ENCODE measurements around the gene ATP5F1A.

DNA sequence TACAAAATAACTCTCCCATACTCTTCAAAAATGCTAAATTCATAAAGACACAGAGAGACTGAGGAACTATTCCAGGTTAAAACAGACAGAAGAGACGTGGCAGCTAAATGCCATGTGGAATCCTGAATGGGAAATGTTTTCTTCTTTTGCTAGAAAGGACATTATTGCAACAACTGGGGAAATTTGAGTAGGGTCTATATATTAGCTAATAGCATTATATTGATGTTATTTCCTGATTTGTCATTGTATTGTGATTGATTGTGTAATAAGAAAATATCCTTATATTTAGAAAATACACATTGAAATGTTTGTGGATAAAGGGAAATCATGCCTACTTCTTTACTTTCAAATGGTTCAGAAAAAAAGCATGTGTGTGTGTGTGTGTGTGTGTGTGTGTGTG is 49.5 kb downstream of the ATP5F1A start:
- TF ChIP-seq, protein P1, sequence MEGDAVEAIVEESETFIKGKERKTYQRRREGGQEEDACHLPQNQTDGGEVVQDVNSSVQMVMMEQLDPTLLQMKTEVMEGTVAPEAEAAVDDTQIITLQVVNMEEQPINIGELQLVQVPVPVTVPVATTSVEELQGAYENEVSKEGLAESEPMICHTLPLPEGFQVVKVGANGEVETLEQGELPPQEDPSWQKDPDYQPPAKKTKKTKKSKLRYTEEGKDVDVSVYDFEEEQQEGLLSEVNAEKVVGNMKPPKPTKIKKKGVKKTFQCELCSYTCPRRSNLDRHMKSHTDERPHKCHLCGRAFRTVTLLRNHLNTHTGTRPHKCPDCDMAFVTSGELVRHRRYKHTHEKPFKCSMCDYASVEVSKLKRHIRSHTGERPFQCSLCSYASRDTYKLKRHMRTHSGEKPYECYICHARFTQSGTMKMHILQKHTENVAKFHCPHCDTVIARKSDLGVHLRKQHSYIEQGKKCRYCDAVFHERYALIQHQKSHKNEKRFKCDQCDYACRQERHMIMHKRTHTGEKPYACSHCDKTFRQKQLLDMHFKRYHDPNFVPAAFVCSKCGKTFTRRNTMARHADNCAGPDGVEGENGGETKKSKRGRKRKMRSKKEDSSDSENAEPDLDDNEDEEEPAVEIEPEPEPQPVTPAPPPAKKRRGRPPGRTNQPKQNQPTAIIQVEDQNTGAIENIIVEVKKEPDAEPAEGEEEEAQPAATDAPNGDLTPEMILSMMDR (IDR thresholded peaks at IDR 0.05): no peak
- TF ChIP-seq POLR2A (IDR thresholded peaks at IDR 0.05): no peak

Data from lower leg skin (tissue), 3 donors.